HG03280 (cell line): ENCODE results near the gene STYX.
"Not testable (repeated sequence)": the region's sequence is repeated elsewhere in the genome, so short reads cannot be mapped to it uniquely, and the experiment has no call there.

Source experiments
- ATAC-seq: cut with Tn5 transposase; IDR thresholded peaks from one replicate; pipeline ENCODE4 v1.9.1; 2021; ENCODE audit warnings: mild to moderate bottlenecking, moderate library complexity; ENCODE audit not compliant: unreplicated experiment

STYX gene

DNA sequence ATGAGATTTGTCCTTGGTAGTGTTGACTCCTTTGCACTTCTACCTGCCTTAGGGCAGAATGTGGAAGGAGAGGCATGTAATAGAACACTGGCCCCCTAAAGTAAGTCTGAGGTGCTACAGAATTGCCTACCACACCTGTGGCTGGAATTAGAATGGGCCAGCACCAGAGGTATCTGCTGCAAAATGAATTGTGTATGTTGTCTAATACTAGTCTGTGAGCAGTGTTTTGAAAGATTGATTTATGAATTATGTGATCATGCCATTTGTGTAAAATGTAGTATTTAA is 5.7 kb upstream of the STYX start:
- ATAC-seq, result no peak

DNA sequence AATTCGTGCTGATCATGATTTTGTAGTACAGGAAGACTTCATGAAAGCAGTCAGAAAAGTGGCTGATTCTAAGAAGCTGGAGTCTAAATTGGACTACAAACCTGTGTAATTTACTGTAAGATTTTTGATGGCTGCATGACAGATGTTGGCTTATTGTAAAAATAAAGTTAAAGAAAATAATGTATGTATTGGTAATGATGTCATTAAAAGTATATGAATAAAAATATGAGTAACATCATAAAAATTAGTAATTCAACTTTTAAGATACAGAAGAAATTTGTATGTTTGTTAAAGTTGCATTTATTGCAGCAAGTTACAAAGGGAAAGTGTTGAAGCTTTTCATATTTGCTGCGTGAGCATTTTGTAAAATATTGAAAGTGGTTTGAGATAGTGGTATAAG is 2.5 kb upstream of the STYX start:
- not testable (repeated sequence) for ATAC-seq

DNA sequence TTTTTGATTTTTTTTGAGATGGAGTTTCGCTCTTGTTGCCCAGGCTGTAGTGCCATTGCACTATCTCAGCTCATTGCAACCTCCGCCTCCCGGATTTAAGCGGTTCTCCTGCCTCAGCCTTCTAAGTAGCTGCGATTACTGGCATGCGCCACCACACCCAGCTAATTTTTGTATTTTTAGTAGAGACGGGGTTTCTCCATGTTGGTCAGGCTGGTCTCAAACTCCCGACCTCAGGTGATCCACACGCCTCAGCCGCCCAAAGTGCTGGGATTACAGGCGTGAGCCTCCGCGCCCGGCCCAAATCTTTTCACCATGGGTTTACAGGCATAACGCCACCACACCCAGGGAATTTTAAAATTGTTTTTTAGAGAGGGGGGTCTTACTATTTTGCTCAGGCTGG is 931 bp upstream of the STYX start:
- not testable (repeated sequence) for ATAC-seq

DNA sequence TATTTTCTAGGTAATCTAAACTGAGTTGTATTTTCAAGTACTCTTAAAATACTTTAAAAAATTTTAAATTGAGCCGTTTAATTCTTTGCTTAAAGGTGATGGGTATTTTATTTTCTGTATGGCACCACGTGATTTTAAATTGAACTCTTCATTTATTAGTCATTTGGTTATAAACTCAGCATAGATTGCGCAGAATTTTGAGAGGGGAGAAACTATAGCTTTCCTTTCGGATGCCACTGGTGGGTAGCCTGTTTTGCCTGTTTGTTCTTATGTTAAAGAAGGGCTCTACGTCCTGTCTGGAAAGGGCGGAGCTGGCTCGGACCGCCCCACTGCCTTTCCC is 411 bp upstream of the STYX start:
- no peak for ATAC-seq

DNA sequence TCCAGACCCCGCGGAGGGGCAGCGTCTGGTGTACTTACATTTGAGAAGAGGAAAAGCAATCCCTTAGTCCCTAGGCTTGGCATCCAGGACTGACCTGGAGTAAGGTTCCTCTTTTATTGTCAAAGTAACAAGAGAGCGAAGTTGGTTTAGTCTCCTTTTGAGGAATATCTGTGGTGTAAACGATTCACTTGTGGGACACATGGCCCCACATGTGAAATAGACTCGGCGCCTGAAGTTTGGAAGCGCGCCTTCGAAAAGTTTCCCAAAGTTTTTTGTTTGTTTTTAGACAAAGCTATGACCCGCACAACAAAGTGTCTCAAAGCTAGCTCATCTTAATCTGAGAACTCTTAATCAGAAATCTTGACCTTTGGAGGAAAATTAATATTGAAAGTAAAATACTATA is 744 bp downstream of the STYX start:
- no peak for ATAC-seq

DNA sequence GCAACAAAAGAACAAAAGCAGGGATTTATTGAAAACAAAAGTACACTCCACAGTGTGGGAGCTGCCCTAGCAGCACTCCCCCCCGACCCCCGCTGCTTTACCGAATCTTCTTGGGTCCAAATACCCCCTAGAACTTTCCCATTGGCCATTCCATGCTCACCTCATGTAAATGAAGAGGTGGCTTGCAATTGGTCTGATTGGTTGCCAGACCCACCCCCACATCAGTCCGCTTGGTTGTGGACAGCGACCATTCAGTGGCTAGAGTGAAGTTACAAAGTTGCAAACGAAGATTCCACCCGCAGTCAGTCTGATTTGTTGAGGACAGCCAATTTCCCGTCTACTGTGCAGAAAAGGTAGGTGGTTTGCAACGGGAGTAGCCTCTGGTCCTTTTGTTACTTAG is 3.9 kb downstream of the STYX start:
- no peak for ATAC-seq

DNA sequence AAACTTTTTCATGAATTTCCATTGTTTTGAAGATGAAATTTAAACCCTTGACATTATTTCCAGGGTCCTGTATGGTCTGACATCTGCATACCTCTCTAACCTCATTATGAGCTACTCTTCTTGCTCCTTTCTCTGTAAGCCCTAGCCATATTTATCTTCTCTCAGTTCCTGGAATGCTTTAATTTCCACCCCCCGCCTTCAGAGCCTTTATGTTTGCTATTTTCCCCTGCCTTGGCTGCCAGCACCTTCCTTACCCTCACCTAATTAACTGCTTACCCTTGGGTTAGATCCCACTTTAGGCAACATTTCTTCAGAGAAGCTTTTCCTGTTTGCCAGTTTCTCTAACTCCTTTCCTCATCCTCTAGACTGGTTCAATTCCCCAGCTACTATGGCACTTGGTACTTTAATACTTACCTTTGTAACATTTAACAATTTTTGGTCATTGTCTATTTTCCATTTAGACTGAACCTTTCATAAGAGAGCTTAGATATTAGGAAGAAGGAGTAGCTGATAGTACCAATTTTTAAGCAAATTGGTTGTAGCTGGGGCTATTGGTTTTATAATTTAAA is 6.0 kb downstream of the STYX start:
- ATAC-seq, result no peak

DNA sequence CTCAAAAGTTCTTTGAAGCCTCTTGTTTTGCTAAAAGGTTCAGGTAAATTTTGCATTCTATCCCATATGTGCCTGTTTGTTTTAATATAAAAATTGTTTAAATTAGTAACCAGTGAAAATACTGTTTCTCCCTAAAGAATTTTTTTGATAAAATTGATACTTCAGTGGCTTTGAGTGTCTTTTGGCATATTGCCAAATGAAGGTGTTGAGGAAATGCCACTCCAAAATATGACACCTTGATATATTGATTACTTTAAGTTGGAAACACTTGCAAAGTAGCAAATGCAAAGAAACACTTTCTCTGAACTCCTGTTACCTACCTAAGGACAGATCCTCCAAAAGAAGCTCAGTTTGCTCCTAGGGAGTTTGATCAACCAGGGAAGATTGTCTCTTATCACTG is 8.4 kb downstream of the STYX start:
- ATAC-seq, result no peak

DNA sequence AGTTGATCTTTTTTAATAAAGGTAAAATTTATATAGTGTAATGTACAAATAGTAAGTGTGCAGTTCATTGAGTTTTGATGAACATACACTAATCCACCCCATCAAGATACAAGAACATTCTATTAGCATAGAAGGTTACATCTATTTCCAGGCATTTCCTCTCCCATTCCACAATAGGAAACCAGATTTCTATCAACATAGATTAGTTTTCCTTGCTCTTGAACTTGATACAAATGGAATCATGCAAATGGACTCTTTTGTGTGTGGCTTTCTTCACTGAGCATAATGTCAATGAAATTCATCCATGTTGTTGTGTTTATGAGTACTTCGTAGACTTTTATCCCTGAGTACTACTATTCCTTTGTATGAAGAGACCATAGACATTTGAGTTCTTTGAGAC is 10.8 kb downstream of the STYX start:
- no peak for ATAC-seq

DNA sequence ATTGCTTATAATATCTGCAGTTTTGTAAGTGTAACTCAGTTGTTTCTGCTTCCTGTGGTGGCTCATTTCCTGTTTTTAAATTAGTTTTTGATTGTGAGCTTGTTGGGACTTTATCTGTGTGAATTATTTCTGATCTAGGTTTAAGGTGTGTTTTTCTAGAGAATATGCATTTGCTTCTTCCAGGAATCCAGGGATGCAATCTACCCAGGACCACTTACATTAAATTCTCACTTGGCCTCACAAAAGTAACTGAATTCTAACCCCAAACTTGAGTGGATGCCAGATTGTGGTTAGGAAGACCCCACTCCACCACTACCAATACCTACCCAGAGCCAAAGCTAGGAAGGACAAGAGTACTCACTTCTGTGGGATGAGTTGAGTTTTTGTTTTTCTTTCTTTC is 11.9 kb downstream of the STYX start:
- ATAC-seq, result no peak

DNA sequence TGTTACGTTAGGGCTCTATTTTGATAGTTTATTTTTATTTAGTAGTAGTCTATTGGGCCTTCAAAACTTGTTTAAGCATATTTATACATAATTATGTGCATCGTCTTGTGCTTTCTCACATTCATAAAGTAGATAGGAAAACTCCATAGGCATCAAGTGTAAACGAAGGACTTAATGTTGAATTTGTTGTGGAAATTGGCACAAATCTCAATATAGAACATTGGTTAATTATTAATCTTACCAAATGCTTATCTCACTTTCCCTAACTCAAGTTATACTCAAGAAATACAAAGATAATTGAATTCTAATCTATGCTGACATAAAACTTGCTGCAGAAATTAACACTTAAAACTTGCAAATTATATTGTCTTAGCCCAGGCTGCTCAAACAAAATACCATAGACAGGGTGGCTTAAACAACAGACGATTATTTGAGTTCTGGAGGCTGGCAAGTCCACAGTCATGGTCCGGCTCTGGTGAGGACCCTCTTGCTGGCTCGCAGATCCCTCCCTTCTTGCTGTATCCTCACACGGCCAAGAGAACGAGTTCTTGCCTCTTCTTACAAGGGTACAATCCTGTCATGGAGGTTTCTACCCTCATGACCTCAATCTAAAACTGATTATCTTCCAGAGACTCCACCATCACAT is 18.8 kb downstream of the STYX start:
- no peak for ATAC-seq

DNA sequence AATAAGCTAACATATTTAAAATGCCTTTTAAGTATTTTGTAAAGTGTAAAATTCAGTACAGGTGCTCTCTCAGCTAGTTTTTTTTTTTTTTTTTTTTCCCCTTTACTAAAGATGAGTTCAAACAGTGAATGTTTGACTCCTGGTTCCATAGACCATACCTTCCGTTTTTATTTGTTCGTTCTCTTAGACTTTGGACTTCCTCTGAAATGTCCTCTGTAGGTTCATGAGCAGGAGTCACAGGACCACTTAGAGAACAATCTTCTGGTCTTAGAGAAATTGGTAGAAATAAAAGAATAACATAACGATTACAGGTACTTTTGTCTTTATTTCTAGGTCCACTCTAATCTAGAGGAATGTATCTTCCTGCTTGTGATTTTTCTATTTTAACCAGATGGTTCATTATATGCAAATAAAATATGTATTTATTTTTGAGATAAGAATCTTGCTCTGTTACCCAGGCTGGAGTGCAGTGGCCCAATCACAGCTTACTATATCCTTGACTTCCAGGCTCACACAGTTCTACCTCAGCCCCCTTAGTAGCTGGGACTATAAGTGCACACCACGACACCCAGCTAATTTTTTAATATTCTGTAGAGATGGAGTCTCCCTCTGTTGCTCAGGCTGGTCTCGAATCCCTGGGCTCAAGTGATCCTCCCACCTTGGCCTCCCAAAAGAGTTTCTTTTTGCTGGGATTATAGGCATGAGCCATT is 25.8 kb downstream of the STYX start:
- ATAC-seq, result no peak

DNA sequence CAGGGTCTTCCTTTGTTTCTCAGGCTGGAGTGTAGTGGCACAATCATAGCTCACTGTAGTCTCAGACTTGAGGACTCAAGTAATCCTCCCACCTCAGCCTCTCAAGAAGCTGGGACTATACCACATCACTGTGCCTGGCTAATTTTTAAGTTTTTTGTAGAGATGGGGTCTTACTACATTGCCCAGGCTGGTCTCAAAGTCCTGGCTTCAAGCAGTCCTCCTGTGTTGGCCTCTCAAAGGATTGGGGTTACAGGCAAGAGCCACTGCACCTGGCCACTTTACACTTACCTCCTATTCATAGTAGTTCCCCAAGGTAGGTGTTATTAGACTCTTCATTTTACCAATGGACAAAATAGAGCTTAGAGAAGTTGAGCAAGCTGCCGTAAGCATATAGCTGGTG is 29.2 kb downstream of the STYX start:
- no peak for ATAC-seq

DNA sequence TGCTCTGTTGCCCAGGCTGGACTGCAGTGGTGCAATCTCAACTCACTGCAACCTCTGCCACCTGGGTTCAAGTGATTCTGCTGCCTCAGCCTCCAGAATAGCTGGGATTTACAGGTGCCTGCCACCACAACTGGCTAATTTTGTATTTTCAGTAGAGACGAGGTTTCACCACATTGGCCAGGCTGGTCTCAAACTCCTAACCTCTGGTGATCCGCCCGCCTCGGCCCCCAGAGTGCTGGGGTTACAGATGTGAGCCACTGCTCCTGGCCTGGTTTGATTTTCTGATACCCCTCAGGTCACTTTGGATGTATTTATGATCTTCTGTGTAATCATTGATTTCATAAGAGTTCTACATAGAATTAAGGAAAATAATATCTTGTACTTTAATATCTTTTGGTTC is 33.0 kb downstream of the STYX start:
- not testable (repeated sequence) for ATAC-seq

DNA sequence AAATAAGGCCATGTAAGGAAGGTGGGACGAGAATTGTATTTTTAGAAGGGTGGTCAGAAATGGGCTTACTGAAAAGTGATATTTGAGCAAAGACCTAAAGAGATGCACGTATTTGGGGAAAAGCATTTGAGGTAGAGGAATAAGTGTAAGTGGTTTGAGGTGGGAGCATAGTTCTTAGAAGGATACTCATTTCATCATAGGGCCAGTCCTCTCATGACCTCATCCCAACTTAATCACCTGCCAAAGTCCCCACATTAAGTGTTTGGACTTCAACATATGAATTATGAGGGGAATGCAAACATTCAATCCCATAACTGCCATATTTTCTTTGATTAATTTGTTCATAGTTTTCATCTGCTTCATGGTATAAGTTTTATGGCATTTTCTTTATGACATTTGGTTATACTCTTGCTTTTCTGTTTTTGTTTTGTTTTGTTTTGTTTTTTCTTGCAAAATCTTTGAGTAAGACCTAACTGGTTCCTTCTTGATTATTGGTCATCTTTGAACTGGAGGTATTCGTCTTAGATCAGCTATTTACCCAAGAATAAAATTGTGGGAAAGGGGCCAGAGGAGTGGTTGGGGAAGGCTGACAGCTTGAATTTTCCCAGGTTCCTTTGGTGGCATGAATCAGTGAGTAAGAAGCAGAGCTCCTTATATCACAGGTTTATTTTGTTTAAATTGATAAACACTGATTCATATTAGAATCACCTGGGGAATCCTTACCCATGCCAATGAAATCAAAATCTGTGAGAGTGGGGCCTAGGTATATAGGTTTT is 37.3 kb downstream of the STYX start:
- no peak for ATAC-seq

DNA sequence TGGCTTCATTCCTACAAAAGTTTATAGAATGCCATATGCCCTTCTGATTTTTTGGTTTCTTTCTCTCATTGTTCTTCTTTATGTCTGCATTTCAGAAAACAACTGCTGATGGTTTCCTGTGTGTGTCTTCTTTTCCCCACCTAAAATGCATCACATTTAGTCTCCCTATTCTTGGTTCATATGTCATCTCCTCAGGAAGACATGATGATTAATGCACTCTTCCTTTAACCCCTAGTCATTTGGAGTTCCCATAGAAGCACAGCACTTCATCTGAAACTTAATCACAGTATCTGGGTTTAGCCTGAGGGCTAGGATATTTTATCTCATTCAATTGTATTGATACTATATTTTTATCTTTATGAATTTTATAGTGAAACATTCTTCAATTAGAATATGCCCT is 39.9 kb downstream of the STYX start:
- no peak for ATAC-seq

DNA sequence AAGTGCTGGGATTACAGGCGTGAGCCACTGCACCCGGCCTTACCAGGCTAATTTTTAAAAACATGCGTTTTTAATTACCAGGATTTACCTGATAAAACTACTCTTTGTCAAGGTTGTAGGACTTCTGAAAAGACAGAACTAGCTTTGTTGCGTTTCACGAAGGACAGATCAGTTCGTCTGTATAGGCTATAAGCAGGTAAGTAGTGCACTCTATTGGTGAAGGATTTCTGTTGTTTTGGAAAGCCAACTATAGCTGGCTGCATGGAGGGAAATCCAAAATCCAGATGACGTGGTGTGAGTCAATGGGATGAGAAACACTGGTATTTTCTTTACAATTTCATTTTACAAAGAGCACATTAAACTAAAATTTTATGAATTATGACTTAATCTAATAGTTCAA is 46.9 kb downstream of the STYX start:
- no peak for ATAC-seq

DNA sequence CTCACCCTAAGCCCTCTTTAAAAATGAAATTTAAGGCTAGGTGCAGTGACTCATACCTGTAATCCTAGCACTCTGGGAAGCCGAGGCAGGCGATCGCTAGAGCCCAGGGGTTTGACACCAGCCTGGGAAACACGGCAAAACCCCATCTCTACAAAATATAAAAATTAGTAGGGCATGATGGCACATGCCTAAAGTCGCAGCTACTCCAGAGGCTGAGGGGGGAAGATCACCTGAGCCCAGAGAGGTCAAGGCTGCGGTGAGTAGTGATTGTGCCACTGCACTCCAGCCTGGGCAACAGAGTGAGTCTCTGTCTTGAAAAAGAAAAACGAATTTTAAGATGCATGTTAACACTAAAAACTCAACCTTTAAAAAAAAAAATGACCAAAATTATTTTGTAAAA is 48.7 kb downstream of the STYX start:
- no peak for ATAC-seq

DNA sequence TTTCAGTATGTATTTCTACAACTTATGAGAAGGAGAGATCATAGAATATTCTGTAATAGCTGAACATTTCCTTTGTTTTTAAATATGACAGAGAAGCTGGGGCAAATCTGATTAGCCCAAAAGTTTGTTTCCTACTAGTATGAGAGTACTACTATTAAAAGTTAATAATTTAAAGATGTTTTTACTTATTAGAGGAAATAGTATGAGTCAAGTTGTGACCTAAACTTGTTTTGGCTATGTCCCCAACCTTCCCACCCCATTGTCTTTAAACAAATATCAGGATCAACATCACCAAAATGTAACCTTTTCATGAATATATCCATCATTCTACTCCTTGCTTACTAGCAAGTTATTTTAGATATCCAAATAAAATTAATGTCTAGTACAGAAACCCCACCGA is 50.9 kb downstream of the STYX start:
- ATAC-seq, result no peak

DNA sequence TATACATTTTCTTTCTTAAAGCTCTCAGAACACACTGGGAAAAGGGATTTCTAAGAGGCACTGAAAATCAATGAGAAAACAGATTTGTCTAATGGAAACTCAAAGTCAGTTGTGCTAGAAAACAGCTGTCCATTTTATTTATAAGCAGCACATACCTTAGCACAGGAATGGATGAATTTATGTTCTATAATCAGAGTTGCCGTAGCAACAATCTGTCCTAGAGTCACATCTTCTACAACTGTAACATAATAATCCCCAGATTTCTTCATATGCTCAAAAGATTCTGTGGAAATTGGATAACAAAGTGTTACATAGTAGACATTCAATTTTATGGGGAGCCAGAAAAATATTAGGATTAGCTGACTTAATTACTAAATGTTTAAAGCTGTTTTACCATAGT is 51.7 kb downstream of the STYX start:
- no peak for ATAC-seq

DNA sequence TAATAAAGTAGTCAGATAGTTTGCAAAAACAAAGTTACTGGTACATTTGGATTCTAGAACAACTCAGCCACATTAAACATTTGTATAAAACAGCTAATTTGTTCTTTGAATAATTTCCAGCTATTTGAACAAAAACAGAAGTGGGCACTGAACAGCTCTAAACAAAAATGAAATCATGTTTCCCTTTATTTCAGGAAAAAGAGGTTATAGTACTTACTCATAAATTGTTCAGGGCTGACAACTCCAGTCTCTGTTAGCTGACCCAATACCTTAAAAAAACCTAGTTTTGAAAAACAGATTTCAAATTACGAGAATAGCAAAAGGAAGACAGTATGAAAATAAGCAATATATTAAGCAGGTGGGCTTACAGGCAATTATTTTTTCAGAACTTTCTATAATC is 53.2 kb downstream of the STYX start:
- no peak for ATAC-seq

DNA sequence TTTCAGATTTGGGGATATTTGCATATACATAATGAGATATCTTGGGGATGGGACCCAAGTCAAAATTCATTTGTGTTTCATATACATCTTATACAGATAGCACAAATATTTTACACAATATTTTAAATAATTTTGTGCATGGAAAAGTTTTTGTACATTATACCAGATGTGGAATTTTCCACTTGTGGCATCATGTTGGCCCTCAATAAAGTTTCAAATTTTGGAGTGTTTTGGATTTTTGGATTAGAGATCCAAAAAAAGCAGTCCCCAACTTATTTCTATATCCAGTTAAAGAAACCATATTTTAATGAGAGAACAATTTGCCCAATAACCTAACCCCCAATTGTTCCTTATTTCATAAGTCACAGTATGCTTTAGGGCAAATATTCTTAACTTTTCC is 56.9 kb downstream of the STYX start:
- no peak for ATAC-seq
